Middle frontal gyrus (tissue), 1 donor: ENCODE measurements around the gene USP34.

ENCODE experiments used
- DNase-seq: peaks from one replicate; pipeline ENCODE4 v3.0.0-alpha.2; 2015; ENCODE audit warnings: low spot score; ENCODE audit errors: extremely low spot score

USP34 gene

GRCh38 chr2:61371027-61371426 lies 99.9 kb downstream of the USP34 start:
- no peak for DNase-seq

- no peak for DNase-seq
Measured at GRCh38 chr2:61368687-61369665, 101.9 kb downstream of the USP34 start.

- DNase-seq, result no peak
Measured at GRCh38 chr2:61367177-61367576, 103.7 kb downstream of the USP34 start.

- no peak for DNase-seq
Measured at GRCh38 chr2:61363580-61363979, 107.3 kb downstream of the USP34 start.

GRCh38 chr2:61362873-61363272 lies 108.0 kb downstream of the USP34 start:
- DNase-seq, result no peak

GRCh38 chr2:61361068-61361467 lies 109.8 kb downstream of the USP34 start:
- DNase-seq, result no peak

- DNase-seq, result no peak
Measured at GRCh38 chr2:61359058-61359457, 111.8 kb downstream of the USP34 start.

GRCh38 chr2:61357681-61358080 lies 113.2 kb downstream of the USP34 start:
- no peak for DNase-seq

GRCh38 chr2:61356958-61357350 lies 113.9 kb downstream of the USP34 start:
- no peak for DNase-seq

GRCh38 chr2:61356261-61356957 lies 114.5 kb downstream of the USP34 start:
- no peak for DNase-seq

- DNase-seq, result no peak
Measured at GRCh38 chr2:61354543-61355197, 116.2 kb downstream of the USP34 start.

- no peak for DNase-seq
Measured at GRCh38 chr2:61353909-61354308, 117.0 kb downstream of the USP34 start.

- DNase-seq, result no peak
Measured at GRCh38 chr2:61350777-61351176, 120.1 kb downstream of the USP34 start.

GRCh38 chr2:61343141-61343540 lies 127.7 kb downstream of the USP34 start:
- DNase-seq, result no peak

GRCh38 chr2:61340242-61340641 lies 130.6 kb downstream of the USP34 start:
- no peak for DNase-seq

GRCh38 chr2:61338447-61338846 lies 132.4 kb downstream of the USP34 start:
- no peak for DNase-seq

- DNase-seq, result no peak
Measured at GRCh38 chr2:61335187-61335586, 135.7 kb downstream of the USP34 start.

GRCh38 chr2:61334466-61334865 lies 136.4 kb downstream of the USP34 start:
- no peak for DNase-seq

- no peak for DNase-seq
Measured at GRCh38 chr2:61328707-61329251, 142.1 kb downstream of the USP34 start.

GRCh38 chr2:61327173-61327572 lies 143.7 kb downstream of the USP34 start:
- no peak for DNase-seq

GRCh38 chr2:61326423-61326822 lies 144.5 kb downstream of the USP34 start:
- DNase-seq, result no peak

- DNase-seq, result no peak
Measured at GRCh38 chr2:61320181-61320580, 150.7 kb downstream of the USP34 start.
